Keratinocyte (primary cell): ENCODE measurements around the gene C1orf35.

ENCODE experiments used
- EZH2 ChIP-seq: IDR thresholded peaks from one replicate; pipeline ENCODE4 v1.6.1; 2012; ENCODE audit warnings: inconsistent platforms, mild to moderate bottlenecking, low read length, moderate library complexity
- TF ChIP-seq, protein P1 (sequence below), 3 experiments: IDR thresholded peaks in 1 of 3; conservative IDR thresholded peaks in 1 of 3; optimal IDR thresholded peaks in 1 of 3; 2 replicates in 2 of 3; 3 replicates in 1 of 3; pipeline versions ENCODE3 to v1.5.1; 2011; ENCODE audit warnings: low read length in 3 of 3, mild to moderate bottlenecking in 3 of 3, moderate library complexity in 2 of 3, control low read depth in 1 of 3, inconsistent platforms in 1 of 3; ENCODE audit not compliant: insufficient read depth in 2 of 3; ENCODE audit errors: extremely low read depth in 1 of 3

DNA sequence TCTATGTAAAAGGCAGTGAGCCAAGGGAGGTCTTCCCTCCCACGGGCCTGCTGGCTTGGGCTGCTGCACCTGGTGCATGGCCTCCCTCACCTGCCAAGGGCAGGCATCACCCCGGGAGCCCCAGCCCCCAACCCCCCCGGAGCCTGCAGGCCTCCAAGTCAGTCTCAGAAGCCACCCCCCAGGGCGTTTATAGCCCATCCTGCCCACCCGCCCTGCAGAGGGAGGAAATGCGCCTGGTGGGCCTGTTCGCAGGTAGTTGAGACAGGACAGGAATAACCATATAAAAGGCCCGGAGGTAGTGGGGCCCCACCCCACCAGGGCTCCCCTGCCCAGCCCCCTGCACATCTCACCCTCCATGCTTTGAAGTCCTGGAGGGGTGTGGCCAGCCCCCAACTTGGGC, 38.8 kb downstream of the C1orf35 start:
- TF ChIP-seq, protein P1, sequence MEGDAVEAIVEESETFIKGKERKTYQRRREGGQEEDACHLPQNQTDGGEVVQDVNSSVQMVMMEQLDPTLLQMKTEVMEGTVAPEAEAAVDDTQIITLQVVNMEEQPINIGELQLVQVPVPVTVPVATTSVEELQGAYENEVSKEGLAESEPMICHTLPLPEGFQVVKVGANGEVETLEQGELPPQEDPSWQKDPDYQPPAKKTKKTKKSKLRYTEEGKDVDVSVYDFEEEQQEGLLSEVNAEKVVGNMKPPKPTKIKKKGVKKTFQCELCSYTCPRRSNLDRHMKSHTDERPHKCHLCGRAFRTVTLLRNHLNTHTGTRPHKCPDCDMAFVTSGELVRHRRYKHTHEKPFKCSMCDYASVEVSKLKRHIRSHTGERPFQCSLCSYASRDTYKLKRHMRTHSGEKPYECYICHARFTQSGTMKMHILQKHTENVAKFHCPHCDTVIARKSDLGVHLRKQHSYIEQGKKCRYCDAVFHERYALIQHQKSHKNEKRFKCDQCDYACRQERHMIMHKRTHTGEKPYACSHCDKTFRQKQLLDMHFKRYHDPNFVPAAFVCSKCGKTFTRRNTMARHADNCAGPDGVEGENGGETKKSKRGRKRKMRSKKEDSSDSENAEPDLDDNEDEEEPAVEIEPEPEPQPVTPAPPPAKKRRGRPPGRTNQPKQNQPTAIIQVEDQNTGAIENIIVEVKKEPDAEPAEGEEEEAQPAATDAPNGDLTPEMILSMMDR (optimal IDR thresholded peaks at IDR 0.05 in 1 of 3, IDR thresholded peaks at IDR 0.05 in 1 of 3, conservative IDR thresholded peaks at IDR 0.05 in 1 of 3; ENCODE audit: extremely low read depth in 1 of 3, insufficient read depth in 2 of 3, low read length in 3 of 3) = no peak
- no peak for TF ChIP-seq EZH2
